K562 (cell line): Measurements from ENCODE around the gene FPGS. TPM values are rescaled to one million over a fixed set of nuclear protein-coding genes. Genes with fewer than 3 reads are reported as not detected.

Experiments
- DNMT1 ChIP-seq: fragments of 450-650 bp; IDR thresholded peaks from 2 replicates; pipeline ENCODE4 v1.6.1; 2016; ENCODE audit warnings: antibody characterized with exemption, mild to moderate bottlenecking
- HDAC2 ChIP-seq: fragments of 450-650 bp; IDR thresholded peaks from 2 replicates; pipeline ENCODE4 v1.6.1; 2016; ENCODE audit warnings: mild to moderate bottlenecking
- JUN ChIP-seq, 2 experiments: sonication (generic) in 1 of 2; formaldehyde crosslinking in 1 of 2; IDR thresholded peaks; 2 replicates each; pipeline versions ENCODE4 v1.6.1 to v1.8.0; 2012 to 2022; ENCODE audit warnings: borderline replicate concordance in 2 of 2, mild to moderate bottlenecking in 2 of 2, improper control_type of control experiment in 1 of 2, low read depth in 1 of 2, low read length in 1 of 2, missing genetic modification reagents in 1 of 2
- POU5F1 ChIP-seq: fragments of 150-350 bp; IDR thresholded peaks from 2 replicates; pipeline ENCODE4 v1.6.1; 2014; ENCODE audit warnings: borderline replicate concordance, low read length, low read depth, mild to moderate bottlenecking; ENCODE audit not compliant: partially characterized antibody
- SIX5 ChIP-seq, 2 experiments: IDR thresholded peaks; 2 replicates each; pipeline ENCODE4 v1.6.1; 2011; ENCODE audit warnings: low read length in 2 of 2, borderline replicate concordance in 1 of 2, low read depth in 1 of 2, mild to moderate bottlenecking in 1 of 2, moderate library complexity in 1 of 2; ENCODE audit not compliant: insufficient read depth in 1 of 2
- SMARCA5 ChIP-seq: fragments of 450-650 bp; IDR thresholded peaks from 2 replicates; pipeline ENCODE4 v1.6.1; 2016
- ZNF121 ChIP-seq: sonication (generic); formaldehyde crosslinking; conservative IDR thresholded peaks from 2 replicates; pipeline ENCODE4 v1.8.0; 2022; ENCODE audit warnings: missing genetic modification reagents
- ZNF263 ChIP-seq: sonication (generic); formaldehyde crosslinking; IDR thresholded peaks from 2 replicates; pipeline ENCODE4 v1.8.0; 2022; ENCODE audit warnings: mild to moderate bottlenecking, missing genetic modification reagents, borderline replicate concordance
- ZNF444 ChIP-seq: fragments of 250-450 bp; sonication (Bioruptor Pico); IDR thresholded peaks from 2 replicates; pipeline ENCODE4 v1.4.0; 2020; ENCODE audit warnings: mild to moderate bottlenecking, moderate library complexity
- polyA plus RNA-seq, 8 experiments: library from polyadenylated mRNA; depleted of rRNA in 4 of 8; stranded (reverse) in 5 of 8; unstranded in 3 of 8; fragments of >200 nt; fragmentation: Nextera tagmentation in 2 of 8; fragmentation: Illumina TruSeq in 1 of 8; extraction: Ambion mirVana in 2 of 8; extraction: Trizol in 1 of 8; gene quantifications; 2 replicates each; pipeline versions ENCODE4 v1.2.1 to v1.2.3, GENCODE V29; 2011 to 2014; ENCODE audit warnings: inconsistent platforms in 1 of 8, missing spikeins in 1 of 8
- total RNA-seq, 7 experiments: library from RNA; depleted of rRNA in 6 of 7; stranded (reverse); fragments of >200 nt in 6 of 7; fragmentation: Illumina TruSeq in 2 of 7; extraction: Trizol in 2 of 7; gene quantifications; 2 replicates each; pipeline versions ENCODE4 v1.2.1 to v1.2.3, GENCODE V29; 2011 to 2021; ENCODE audit warnings: low replicate concordance in 1 of 7
- TF ChIP-seq, protein P1 (sequence below), 2 experiments: fragments of 450-650 bp; IDR thresholded peaks; 2 replicates each; pipeline ENCODE4 v1.6.1; 2016
- TF ChIP-seq, protein P2 (sequence below): fragments of 450-650 bp; IDR thresholded peaks from 2 replicates; pipeline ENCODE4 v1.6.1; 2016; ENCODE audit warnings: borderline replicate concordance

Gene FPGS
- total and polyA plus RNA-seq, 9 of the 15 experiments (the other 6 are each of a cell fraction or from before 2014, with no cell fraction given): 0.84 to 86.4 (median 59.2) TPM

DNA sequence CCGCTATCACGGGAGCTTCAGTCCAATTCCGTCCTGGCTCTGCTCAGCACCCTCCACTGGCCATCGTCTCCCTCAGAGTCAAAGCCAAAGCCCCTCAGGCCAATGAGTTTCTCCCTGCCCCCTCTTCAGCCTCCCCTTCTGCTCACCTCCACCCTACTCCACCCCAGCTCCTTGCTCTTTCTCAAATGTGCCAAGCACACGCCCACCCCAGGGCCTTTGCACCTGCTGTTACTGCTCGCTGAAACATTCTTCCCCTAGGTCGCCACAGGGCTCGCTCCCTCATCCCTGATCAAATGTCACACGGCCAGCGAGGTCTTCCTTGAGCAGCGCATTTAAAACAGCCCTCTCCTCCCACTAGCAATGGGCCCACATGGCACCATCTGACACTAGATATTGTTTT lies 58.1 kb downstream of the FPGS start (continued):
- TF ChIP-seq JUN (IDR thresholded peaks at IDR 0.05; ENCODE audit: borderline replicate concordance, low read depth, low read length) (no peak), JUN (CRISPR knock-in tag; IDR thresholded peaks at IDR 0.05; ENCODE audit: borderline replicate concordance) (no peak), ZNF263 (peak; percentile 56; the same call in 1 of the 2 replicates), SIX5 (IDR thresholded peaks at IDR 0.05; ENCODE audit: borderline replicate concordance in 1 of 2, insufficient read depth in 1 of 2, low read depth in 1 of 2, low read length in 2 of 2) (no peak), POU5F1 (no peak), SMARCA5 (peak; percentile 94), HDAC2 (0 out of 2 replicates have a peak, but pooled peaks have one; percentile 43), ZNF121 (CRISPR knock-in tag) (0 out of 2 replicates have a peak, but pooled peaks have one; percentile 4), ZNF444 (CRISPR knock-in tag) (no peak), DNMT1 (0 out of 2 replicates have a peak, but pooled peaks have one; percentile 49)
- TF ChIP-seq, protein P1, sequence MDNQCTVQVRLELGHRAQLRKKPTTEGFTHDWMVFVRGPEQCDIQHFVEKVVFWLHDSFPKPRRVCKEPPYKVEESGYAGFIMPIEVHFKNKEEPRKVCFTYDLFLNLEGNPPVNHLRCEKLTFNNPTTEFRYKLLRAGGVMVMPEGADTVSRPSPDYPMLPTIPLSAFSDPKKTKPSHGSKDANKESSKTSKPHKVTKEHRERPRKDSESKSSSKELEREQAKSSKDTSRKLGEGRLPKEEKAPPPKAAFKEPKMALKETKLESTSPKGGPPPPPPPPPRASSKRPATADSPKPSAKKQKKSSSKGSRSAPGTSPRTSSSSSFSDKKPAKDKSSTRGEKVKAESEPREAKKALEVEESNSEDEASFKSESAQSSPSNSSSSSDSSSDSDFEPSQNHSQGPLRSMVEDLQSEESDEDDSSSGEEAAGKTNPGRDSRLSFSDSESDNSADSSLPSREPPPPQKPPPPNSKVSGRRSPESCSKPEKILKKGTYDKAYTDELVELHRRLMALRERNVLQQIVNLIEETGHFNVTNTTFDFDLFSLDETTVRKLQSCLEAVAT (IDR thresholded peaks at IDR 0.05): no peak
- TF ChIP-seq, protein P2, sequence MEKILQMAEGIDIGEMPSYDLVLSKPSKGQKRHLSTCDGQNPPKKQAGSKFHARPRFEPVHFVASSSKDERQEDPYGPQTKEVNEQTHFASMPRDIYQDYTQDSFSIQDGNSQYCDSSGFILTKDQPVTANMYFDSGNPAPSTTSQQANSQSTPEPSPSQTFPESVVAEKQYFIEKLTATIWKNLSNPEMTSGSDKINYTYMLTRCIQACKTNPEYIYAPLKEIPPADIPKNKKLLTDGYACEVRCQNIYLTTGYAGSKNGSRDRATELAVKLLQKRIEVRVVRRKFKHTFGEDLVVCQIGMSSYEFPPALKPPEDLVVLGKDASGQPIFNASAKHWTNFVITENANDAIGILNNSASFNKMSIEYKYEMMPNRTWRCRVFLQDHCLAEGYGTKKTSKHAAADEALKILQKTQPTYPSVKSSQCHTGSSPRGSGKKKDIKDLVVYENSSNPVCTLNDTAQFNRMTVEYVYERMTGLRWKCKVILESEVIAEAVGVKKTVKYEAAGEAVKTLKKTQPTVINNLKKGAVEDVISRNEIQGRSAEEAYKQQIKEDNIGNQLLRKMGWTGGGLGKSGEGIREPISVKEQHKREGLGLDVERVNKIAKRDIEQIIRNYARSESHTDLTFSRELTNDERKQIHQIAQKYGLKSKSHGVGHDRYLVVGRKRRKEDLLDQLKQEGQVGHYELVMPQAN: 0 out of 2 replicates have a peak, but pooled peaks have one; percentile 44
